Nephron (organoid): Measurements from ENCODE around the gene DGKH.
"Not testable (repeated sequence)": the region's sequence is repeated elsewhere in the genome, so short reads cannot be mapped to it uniquely, and the experiment has no call there.

Experiments
- H3K27ac Mint-ChIP-seq, 3 experiments: 2 replicates each; pipeline ENCODE4 v1.8.0; 2020; ENCODE audit warnings: mixed read lengths in 3 of 3, mild to moderate bottlenecking in 2 of 3, moderate library complexity in 1 of 3
- H3K27me3 Mint-ChIP-seq: 2 replicates; pipeline ENCODE4 v1.8.0; 2021; ENCODE audit warnings: low read depth, mild to moderate bottlenecking, moderate library complexity, mixed read lengths
- H3K36me3 Mint-ChIP-seq: 2 replicates; pipeline ENCODE4 v1.8.0; 2020; ENCODE audit warnings: low read depth, mixed read lengths
- H3K4me1 Mint-ChIP-seq: 2 replicates; pipeline ENCODE4 v1.8.0; 2020; ENCODE audit warnings: mixed read lengths
- H3K4me3 Mint-ChIP-seq, 3 experiments: 2 replicates each; pipeline ENCODE4 v1.8.0; 2020; ENCODE audit warnings: mild to moderate bottlenecking in 3 of 3, mixed read lengths in 3 of 3, moderate library complexity in 2 of 3
- H3K9me3 Mint-ChIP-seq: 2 replicates; pipeline ENCODE4 v1.8.0; 2020; ENCODE audit warnings: mixed read lengths
- TF ChIP-seq, protein P1 (sequence below), 3 experiments: fragments of 200-600 bp; sonication (generic); IDR thresholded peaks; one replicate each; pipeline ENCODE4 v1.5.0; 2021; ENCODE audit warnings: antibody characterized with exemption in 3 of 3; ENCODE audit not compliant: unreplicated experiment in 3 of 3

The DGKH gene

DNA sequence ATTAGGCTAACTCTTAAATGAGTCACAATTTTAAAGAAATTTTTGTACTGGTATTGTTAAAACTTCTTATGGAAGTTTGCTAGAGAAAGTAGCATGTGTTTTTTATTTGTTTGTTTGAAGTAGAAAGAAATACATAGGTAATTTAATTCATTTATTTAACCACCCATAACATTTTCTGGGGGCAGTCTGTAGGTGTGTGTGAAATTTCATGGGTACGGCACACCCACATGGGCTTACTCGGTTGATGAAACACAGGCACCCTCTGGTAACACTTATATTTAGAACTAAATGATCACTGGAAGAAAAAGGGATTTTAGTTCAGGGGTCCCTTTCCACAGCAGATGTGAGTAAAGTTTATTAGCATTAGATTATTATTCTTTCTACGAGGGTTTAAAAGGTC, 88.1 kb downstream of the DGKH start:
- H3K4me3 Mint-ChIP-seq, result no peak overlapping the region
- no peak overlapping the region for H3K27ac Mint-ChIP-seq
- TF ChIP-seq, protein P1, sequence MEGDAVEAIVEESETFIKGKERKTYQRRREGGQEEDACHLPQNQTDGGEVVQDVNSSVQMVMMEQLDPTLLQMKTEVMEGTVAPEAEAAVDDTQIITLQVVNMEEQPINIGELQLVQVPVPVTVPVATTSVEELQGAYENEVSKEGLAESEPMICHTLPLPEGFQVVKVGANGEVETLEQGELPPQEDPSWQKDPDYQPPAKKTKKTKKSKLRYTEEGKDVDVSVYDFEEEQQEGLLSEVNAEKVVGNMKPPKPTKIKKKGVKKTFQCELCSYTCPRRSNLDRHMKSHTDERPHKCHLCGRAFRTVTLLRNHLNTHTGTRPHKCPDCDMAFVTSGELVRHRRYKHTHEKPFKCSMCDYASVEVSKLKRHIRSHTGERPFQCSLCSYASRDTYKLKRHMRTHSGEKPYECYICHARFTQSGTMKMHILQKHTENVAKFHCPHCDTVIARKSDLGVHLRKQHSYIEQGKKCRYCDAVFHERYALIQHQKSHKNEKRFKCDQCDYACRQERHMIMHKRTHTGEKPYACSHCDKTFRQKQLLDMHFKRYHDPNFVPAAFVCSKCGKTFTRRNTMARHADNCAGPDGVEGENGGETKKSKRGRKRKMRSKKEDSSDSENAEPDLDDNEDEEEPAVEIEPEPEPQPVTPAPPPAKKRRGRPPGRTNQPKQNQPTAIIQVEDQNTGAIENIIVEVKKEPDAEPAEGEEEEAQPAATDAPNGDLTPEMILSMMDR (IDR thresholded peaks at IDR 0.05; ENCODE audit: unreplicated experiment in 3 of 3), result no peak
- no peaks in the 10 kb centered on the region for H3K4me1 Mint-ChIP-seq
- H3K27me3 Mint-ChIP-seq, result no peaks in the 10 kb centered on the region
- peaks cover 4% of the 10 kb centered on the region for H3K9me3 Mint-ChIP-seq
- H3K36me3 Mint-ChIP-seq, result peaks cover 21% of the 10 kb centered on the region

DNA sequence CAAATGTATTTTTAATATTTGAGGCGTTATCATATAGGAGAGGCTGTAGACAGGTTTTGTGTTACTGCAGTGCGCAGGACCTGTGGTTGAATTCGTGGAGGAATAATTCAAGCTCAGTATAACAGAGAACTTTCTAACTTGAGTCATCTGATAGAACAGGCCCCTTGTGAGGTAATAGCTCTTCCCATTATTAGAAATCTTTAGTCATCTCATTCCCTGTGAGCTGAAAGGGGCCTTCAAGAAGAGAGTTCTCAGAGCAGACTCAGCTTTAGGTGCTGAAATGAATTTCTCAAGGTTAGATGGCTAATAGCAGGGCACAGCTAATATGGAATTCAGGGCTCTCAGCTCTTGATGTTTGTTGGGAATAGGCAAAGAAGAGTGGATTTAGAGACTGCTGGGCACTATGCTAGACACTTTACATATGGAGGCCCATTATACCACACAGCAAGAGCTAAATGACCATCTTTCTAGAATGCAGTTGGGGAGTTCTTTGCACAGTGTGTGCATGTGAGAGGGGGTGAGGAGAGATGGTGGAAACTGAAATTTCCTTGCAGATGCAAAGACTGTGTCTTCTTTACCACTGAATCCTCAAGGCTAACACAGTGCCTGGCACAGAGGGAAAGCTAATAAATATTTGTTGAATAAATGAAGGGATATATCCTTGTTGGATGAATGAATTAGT, 89.5 kb downstream of the DGKH start:
- no peaks in the 10 kb centered on the region for H3K4me1 Mint-ChIP-seq

GRCh38 chr13:42140494-42140893, 92.0 kb downstream of the DGKH start:
- TF ChIP-seq, protein P1 (IDR thresholded peaks at IDR 0.05; ENCODE audit: unreplicated experiment in 3 of 3), result no peak
- Mint-ChIP-seq H3K27me3 (no peaks in the 10 kb centered on the region), H3K4me1 (no peaks in the 10 kb centered on the region), H3K27ac (no peak overlapping the region), H3K36me3 (peaks cover 22% of the 10 kb centered on the region), H3K9me3 (peaks cover 5% of the 10 kb centered on the region), H3K4me3 (no peak overlapping the region)

More for the DNA sequence above, 89.5 kb downstream of the DGKH start:
- H3K36me3 Mint-ChIP-seq, result peaks cover 22% of the 10 kb centered on the region
- H3K9me3 Mint-ChIP-seq, result peaks cover 5% of the 10 kb centered on the region
- TF ChIP-seq, protein P1 (IDR thresholded peaks at IDR 0.05; ENCODE audit: unreplicated experiment in 3 of 3), result no peak
- no peak overlapping the region for H3K27ac Mint-ChIP-seq
- no peak overlapping the region for H3K4me3 Mint-ChIP-seq
- H3K27me3 Mint-ChIP-seq, result no peaks in the 10 kb centered on the region

DNA sequence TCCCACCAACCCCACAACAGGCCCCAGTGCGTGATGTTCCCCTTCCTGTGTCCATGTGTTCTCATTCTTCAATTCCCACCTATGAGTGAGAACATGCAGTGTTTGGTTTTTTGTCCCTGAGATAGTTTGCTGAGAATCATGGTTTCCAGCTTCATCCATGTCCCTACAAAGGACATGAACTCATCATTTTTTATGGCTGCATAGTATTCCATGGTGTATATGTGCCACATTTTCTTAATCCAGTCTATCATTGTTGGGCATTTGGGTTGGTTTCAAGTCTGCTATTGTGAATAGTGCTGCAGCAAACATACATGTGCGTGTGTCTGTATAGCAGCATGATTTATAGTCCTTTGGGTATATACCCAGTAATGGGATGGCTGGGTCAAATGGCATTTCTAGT, 92.6 kb downstream of the DGKH start:
- not testable (repeated sequence) for H3K27ac Mint-ChIP-seq, H3K9me3 Mint-ChIP-seq, H3K4me3 Mint-ChIP-seq, H3K27me3 Mint-ChIP-seq, H3K4me1 Mint-ChIP-seq
- peaks cover 22% of the 10 kb centered on the region for H3K36me3 Mint-ChIP-seq

GRCh38 chr13:42146359-42146758, 97.9 kb downstream of the DGKH start:
- H3K9me3 Mint-ChIP-seq, result peaks cover 2% of the 10 kb centered on the region
- peaks cover 7% of the 10 kb centered on the region for H3K36me3 Mint-ChIP-seq
- H3K4me3 Mint-ChIP-seq, result no peak overlapping the region
- TF ChIP-seq, protein P1 (IDR thresholded peaks at IDR 0.05; ENCODE audit: unreplicated experiment in 3 of 3), result no peak
- H3K27me3 Mint-ChIP-seq, result no peaks in the 10 kb centered on the region
- H3K27ac Mint-ChIP-seq, result no peak overlapping the region
- H3K4me1 Mint-ChIP-seq, result no peaks in the 10 kb centered on the region

- Mint-ChIP-seq H3K9me3 (no peaks in the 10 kb centered on the region), H3K27ac (no peak overlapping the region), H3K4me3 (no peak overlapping the region), H3K36me3 (peaks cover 8% of the 10 kb centered on the region), H3K4me1 (no peaks in the 10 kb centered on the region), H3K27me3 (no peaks in the 10 kb centered on the region)
- TF ChIP-seq, protein P1 (IDR thresholded peaks at IDR 0.05; ENCODE audit: unreplicated experiment in 3 of 3), result no peak
These were observed 100.1 kb downstream of the DGKH start for GRCh38 chr13:42148538-42148937.
